ENCODE measurements around the gene TMEM50B. TPM values are rescaled to one million over a fixed set of nuclear protein-coding genes. Genes with fewer than 3 reads are reported as not detected.
"Not testable (repeated sequence)": the region's sequence is repeated elsewhere in the genome, so short reads cannot be mapped to it uniquely, and the experiment has no call there.

The TMEM50B gene
- polyA plus RNA-seq, 3 donors from 2014 or later: 44.2 to 58.4 (median 56.4) TPM

- no peaks in the 10 kb centered on the region for H3K36me3 Mint-ChIP-seq
- peak within 1 kb of the TSS; percentile 59 to 94 (median 88) for H3K27ac Mint-ChIP-seq
- H3K9me3 Mint-ChIP-seq: no peaks in the 10 kb centered on the region
- peaks cover 0 to 4% (median 3%) of the 10 kb centered on the region in 3 donors for H3K27me3 Mint-ChIP-seq (ENCODE audit: low read depth in 3 of 3)
- peaks cover 10 to 15% of the 10 kb centered on the region in 2 donors for H3K4me1 Mint-ChIP-seq
- H3K4me3 Mint-ChIP-seq: peak within 1 kb of the TSS; percentile 87 to 95 (median 91)
- peak; percentile 95 to 96 (median 96) for DNase-seq
Observed at GRCh38 chr21:33491373-33492102, 11.8 kb upstream of the TMEM50B start, which contains the start of gene DNAJC28. Gene DNAJC28, minus strand, starts transcription at chr21:33491716. Its CDS starts 2,323 bp downstream, at chr21:33489393.

GRCh38 chr21:33490991-33491372 lies 11.2 kb upstream of the TMEM50B start:
- no peak for DNase-seq
- H3K4me1 Mint-ChIP-seq: peaks cover 10 to 15% of the 10 kb centered on the region in 2 donors
- peak overlapping the region; percentile 87 to 95 (median 91) for H3K4me3 Mint-ChIP-seq
- no peaks in the 10 kb centered on the region for H3K9me3 Mint-ChIP-seq
- no peaks in the 10 kb centered on the region for H3K36me3 Mint-ChIP-seq
- H3K27ac Mint-ChIP-seq: peak overlapping the region in 5 of 6 donors; percentile 59 to 94 (median 82)
- peaks cover 0 to 4% (median 3%) of the 10 kb centered on the region in 3 donors for H3K27me3 Mint-ChIP-seq (ENCODE audit: low read depth in 3 of 3)

GRCh38 chr21:33488936-33489335 lies 9.2 kb upstream of the TMEM50B start:
- Mint-ChIP-seq H3K4me3 (no peak overlapping the region), H3K27ac (no peak overlapping the region)

GRCh38 chr21:33487996-33488395 lies 8.2 kb upstream of the TMEM50B start:
- Mint-ChIP-seq H3K9me3 (no peaks in the 10 kb centered on the region), H3K4me3 (no peak overlapping the region), H3K27ac (no peak overlapping the region), H3K4me1 (peaks cover 10 to 15% of the 10 kb centered on the region in 2 donors), H3K36me3 (no peaks in the 10 kb centered on the region), H3K27me3 (ENCODE audit: low read depth in 3 of 3) (peaks cover 0 to 6% (median 3%) of the 10 kb centered on the region in 3 donors)
- no peak for DNase-seq

More at GRCh38 chr21:33488936-33489335, 9.2 kb upstream of the TMEM50B start:
- Mint-ChIP-seq H3K4me1 (peaks cover 10 to 15% of the 10 kb centered on the region in 2 donors), H3K9me3 (no peaks in the 10 kb centered on the region), H3K27me3 (ENCODE audit: low read depth in 3 of 3) (peaks cover 0 to 6% (median 3%) of the 10 kb centered on the region in 3 donors), H3K36me3 (no peaks in the 10 kb centered on the region)
- no peak for DNase-seq

GRCh38 chr21:33481314-33481943 lies 1.7 kb upstream of the TMEM50B start:
- H3K4me1 Mint-ChIP-seq: peaks cover 21% of the 10 kb centered on the region in 2 donors
- no peak for DNase-seq
- H3K9me3 Mint-ChIP-seq: no peaks in the 10 kb centered on the region
- H3K4me3 Mint-ChIP-seq: peak overlapping the region in 4 of 5 donors; percentile 92 to 94 (median 94)
- H3K27ac Mint-ChIP-seq: no peak overlapping the region
- no peaks in the 10 kb centered on the region for H3K36me3 Mint-ChIP-seq
- H3K27me3 Mint-ChIP-seq (ENCODE audit: low read depth in 3 of 3): peaks cover 0 to 11% (median 0%) of the 10 kb centered on the region in 3 donors

- Mint-ChIP-seq H3K9me3 (no peaks in the 10 kb centered on the region), H3K27me3 (ENCODE audit: low read depth in 3 of 3) (peaks cover 0 to 11% (median 0%) of the 10 kb centered on the region in 3 donors), H3K36me3 (no peaks in the 10 kb centered on the region), H3K27ac (peak overlapping the region; percentile 84 to 97 (median 92)), H3K4me3 (peak overlapping the region; percentile 92 to 94 (median 94)), H3K4me1 (peaks cover 21% of the 10 kb centered on the region in 2 donors)
- no peak for DNase-seq
Observed at GRCh38 chr21:33480481-33481103, 818 bp upstream of the TMEM50B start.

- H3K27me3 Mint-ChIP-seq (ENCODE audit: low read depth in 3 of 3): peaks cover 0 to 9% (median 0%) of the 10 kb centered on the region in 3 donors
- peak overlapping the region; percentile 92 to 96 (median 93) for H3K4me3 Mint-ChIP-seq
- peak in 1 of 3 donors; percentile 30 for DNase-seq
- peak overlapping the region; percentile 72 to 90 (median 84) for H3K27ac Mint-ChIP-seq
- H3K9me3 Mint-ChIP-seq: no peaks in the 10 kb centered on the region
- H3K4me1 Mint-ChIP-seq: peaks cover 21% of the 10 kb centered on the region in 2 donors
- H3K36me3 Mint-ChIP-seq: no peaks in the 10 kb centered on the region
Observed at GRCh38 chr21:33478935-33479678, 667 bp downstream of the TMEM50B start.

- DNase-seq: no peak
- Mint-ChIP-seq H3K4me3 (peak overlapping the region; percentile 91 to 96 (median 93)), H3K27me3 (ENCODE audit: low read depth in 3 of 3) (peaks cover 0 to 9% (median 0%) of the 10 kb centered on the region in 3 donors), H3K36me3 (peaks cover 0 to 4% (median 0%) of the 10 kb centered on the region in 3 donors), H3K4me1 (peaks cover 21 to 26% of the 10 kb centered on the region in 2 donors), H3K27ac (peak overlapping the region; percentile 72 to 90 (median 84)), H3K9me3 (no peaks in the 10 kb centered on the region)
Observed at GRCh38 chr21:33478182-33478581, 1.6 kb downstream of the TMEM50B start.

- Mint-ChIP-seq H3K27ac (no peak overlapping the region), H3K4me1 (peaks cover 21 to 26% of the 10 kb centered on the region in 2 donors), H3K9me3 (no peaks in the 10 kb centered on the region), H3K36me3 (peaks cover 0 to 4% (median 0%) of the 10 kb centered on the region in 3 donors), H3K27me3 (ENCODE audit: low read depth in 3 of 3) (peaks cover 0 to 9% (median 0%) of the 10 kb centered on the region in 3 donors), H3K4me3 (peak overlapping the region in 3 of 5 donors; percentile 47 to 67 (median 65))
- DNase-seq: no peak
Observed at GRCh38 chr21:33477066-33477465, 2.7 kb downstream of the TMEM50B start.

- no peaks in the 10 kb centered on the region for H3K27me3 Mint-ChIP-seq (ENCODE audit: low read depth in 3 of 3)
- no peaks in the 10 kb centered on the region for H3K9me3 Mint-ChIP-seq
- no peak overlapping the region for H3K27ac Mint-ChIP-seq
- peaks cover 0 to 4% (median 0%) of the 10 kb centered on the region in 3 donors for H3K36me3 Mint-ChIP-seq
- H3K4me1 Mint-ChIP-seq: peaks cover 8 to 10% of the 10 kb centered on the region in 2 donors
- H3K4me3 Mint-ChIP-seq: no peak overlapping the region
- no peak for DNase-seq
Observed at GRCh38 chr21:33473344-33473743, 6.4 kb downstream of the TMEM50B start.

- H3K4me1 Mint-ChIP-seq: peaks cover 4 to 5% of the 10 kb centered on the region in 2 donors
- no peaks in the 10 kb centered on the region for H3K9me3 Mint-ChIP-seq
- DNase-seq: no peak
- no peak overlapping the region for H3K27ac Mint-ChIP-seq
- peaks cover 0 to 4% (median 3%) of the 10 kb centered on the region in 3 donors for H3K36me3 Mint-ChIP-seq
- no peak overlapping the region for H3K4me3 Mint-ChIP-seq
- H3K27me3 Mint-ChIP-seq (ENCODE audit: low read depth in 3 of 3): no peaks in the 10 kb centered on the region
Observed at GRCh38 chr21:33470701-33471100, 9.1 kb downstream of the TMEM50B start.

GRCh38 chr21:33469183-33469582 lies 10.6 kb downstream of the TMEM50B start:
- DNase-seq; H3K27ac Mint-ChIP-seq; H3K27me3 Mint-ChIP-seq (ENCODE audit: low read depth in 3 of 3); H3K36me3 Mint-ChIP-seq; H3K9me3 Mint-ChIP-seq; H3K4me3 Mint-ChIP-seq; H3K4me1 Mint-ChIP-seq: not testable (repeated sequence)
